Endothelial cell of umbilical vein (primary cell): Measurements from ENCODE around the gene TIMMDC1. TPM values are rescaled to one million over a fixed set of nuclear protein-coding genes. Genes with fewer than 3 reads are reported as not detected.

Source experiments
- BruUV-seq: library from RNA; stranded (reverse); fragments of 400-500 nt; replicated peaks from 2 replicates; lab custom pipeline; 2021; lab: Mats Ljungman, UMichigan
- CTCF ChIA-PET: fragments of 300-600, 350-600 bp; sonication (Branson Sonifier 250); formaldehyde crosslinking; loops from one replicate; lab custom pipeline; 2021; ENCODE audit warnings: antibody characterized with exemption, inconsistent platforms; lab: Charles Lee
- POLR2A ChIA-PET: fragments of 300-600, 350-600 bp; sonication (Branson Sonifier 250); formaldehyde crosslinking; loops from one replicate; lab custom pipeline; 2021; ENCODE audit warnings: antibody characterized with exemption, inconsistent platforms; lab: Charles Lee
- DNase-seq: peaks from one replicate; pipeline ENCODE4 v3.0.0-alpha.2; 2011; ENCODE audit warnings: low read depth, low spot score
- FAIRE-seq: peaks from 2 replicates; lab custom pipeline; 2011; peaks lifted over from hg19 to GRCh38; lab: Jason Lieb, UNC
- H2AFZ ChIP-seq: 2 replicates; pipeline ENCODE4 v1.6.0; 2012; ENCODE audit warnings: low read depth, low read length, control low read depth, inconsistent platforms
- H3K27ac ChIP-seq: 2 replicates; pipeline ENCODE4 v1.5.1; 2011; ENCODE audit warnings: low read depth, mild to moderate bottlenecking, control low read depth, low read length, moderate library complexity; ENCODE audit not compliant: insufficient read depth
- H3K27me3 ChIP-seq, 2 experiments: 2 replicates each; pipeline versions ENCODE4 v1.6.0 to v1.6.1; 2011; ENCODE audit warnings: low read length in 2 of 2, mixed read lengths in 1 of 2; ENCODE audit not compliant: control insufficient read depth in 2 of 2, insufficient read depth in 2 of 2
- H3K36me3 ChIP-seq, 2 experiments: 2 replicates in 1 of 2; 3 replicates in 1 of 2; pipeline ENCODE4 v1.5.1; 2011; ENCODE audit warnings: low read length in 2 of 2, mild to moderate bottlenecking in 1 of 2, moderate library complexity in 1 of 2; ENCODE audit not compliant: control insufficient read depth in 2 of 2, insufficient read depth in 2 of 2; ENCODE audit errors: extremely low read depth in 1 of 2
- H3K4me1 ChIP-seq: 3 replicates; pipeline ENCODE4 v1.5.1; 2011; ENCODE audit warnings: mild to moderate bottlenecking, low read length; ENCODE audit not compliant: control insufficient read depth, insufficient read depth; ENCODE audit errors: extremely low read depth
- H3K4me2 ChIP-seq: 2 replicates; pipeline ENCODE4 v1.6.1; 2011; ENCODE audit warnings: low read length, control low read depth, mixed read lengths; ENCODE audit not compliant: insufficient read depth
- H3K4me3 ChIP-seq, 3 experiments: fragments of 200-600 bp in 1 of 3; sonication (generic), shearing (Covaris generic) in 1 of 3; replicated peaks in 1 of 3; 2 replicates each; pipeline ENCODE4 v1.5.1; 2011 to 2016; ENCODE audit warnings: control low read depth in 3 of 3, low read length in 3 of 3, mild to moderate bottlenecking in 2 of 3, inconsistent platforms in 1 of 3, low read depth in 1 of 3, moderate library complexity in 1 of 3; ENCODE audit not compliant: insufficient read depth in 1 of 3
- H3K79me2 ChIP-seq: 2 replicates; pipeline ENCODE4 v1.6.0; 2012; ENCODE audit warnings: low read length, inconsistent platforms; ENCODE audit not compliant: control insufficient read depth, insufficient read depth
- H3K9ac ChIP-seq: replicated peaks from 2 replicates; pipeline ENCODE3; 2011; ENCODE audit warnings: low read length, control low read depth; ENCODE audit not compliant: insufficient read depth; ENCODE audit errors: extremely low read depth
- H3K9me1 ChIP-seq: replicated peaks from 3 replicates; pipeline ENCODE4 v1.6.0; 2011; ENCODE audit warnings: mild to moderate bottlenecking, low read length; ENCODE audit not compliant: control insufficient read depth, insufficient read depth; ENCODE audit errors: extremely low read depth
- H3K9me3 ChIP-seq: replicated peaks from 2 replicates; pipeline ENCODE4 v1.5.1; 2012; ENCODE audit warnings: low read length, inconsistent platforms; ENCODE audit not compliant: control insufficient read depth, insufficient read depth
- H4K20me1 ChIP-seq: replicated peaks from 2 replicates; pipeline ENCODE3; 2011; ENCODE audit warnings: mild to moderate bottlenecking, low read length; ENCODE audit not compliant: control insufficient read depth, insufficient read depth; ENCODE audit errors: extremely low read depth
- CTCF ChIP-seq, 2 donors: IDR thresholded peaks; 1 replicate in 1 of 2; 2 replicates in 1 of 2; pipeline ENCODE4 v1.5.1; 2011; ENCODE audit warnings: low read length in 2 of 2, mild to moderate bottlenecking in 2 of 2, moderate library complexity in 2 of 2, control low read depth in 1 of 2, inconsistent platforms in 1 of 2, low read depth in 1 of 2; ENCODE audit not compliant: insufficient read depth in 1 of 2; ENCODE audit errors: extremely low read depth in 1 of 2
- EZH2 ChIP-seq: IDR thresholded peaks from 2 replicates; pipeline ENCODE4 v1.6.1; 2012; ENCODE audit warnings: borderline replicate concordance, low read depth, mild to moderate bottlenecking, moderate library complexity, low read length, inconsistent platforms; ENCODE audit not compliant: severe bottlenecking
- FOS ChIP-seq: IDR thresholded peaks from 2 replicates; pipeline ENCODE4 v1.6.1; 2011; ENCODE audit warnings: mild to moderate bottlenecking, low read length, moderate library complexity, borderline replicate concordance; ENCODE audit not compliant: insufficient read depth
- GATA2 ChIP-seq: IDR thresholded peaks from 2 replicates; pipeline ENCODE4 v1.7.0; 2011; ENCODE audit warnings: low read depth, mild to moderate bottlenecking, moderate library complexity, mixed read lengths, low read length; ENCODE audit not compliant: insufficient read length, insufficient read depth
- JUN ChIP-seq: IDR thresholded peaks from 2 replicates; pipeline ENCODE4 v1.6.1; 2011; ENCODE audit warnings: borderline replicate concordance, low read depth; ENCODE audit not compliant: insufficient read length, insufficient read depth
- MAX ChIP-seq: IDR thresholded peaks from 2 replicates; pipeline ENCODE4 v1.6.1; 2011; ENCODE audit not compliant: insufficient read depth, insufficient read length
- MYC ChIP-seq: IDR thresholded peaks from one replicate; pipeline ENCODE4 v1.6.1; 2011; ENCODE audit warnings: mild to moderate bottlenecking, low read depth, low read length
- POLR2A ChIP-seq: IDR thresholded peaks from 2 replicates; pipeline ENCODE4 v1.6.1; 2012; ENCODE audit warnings: low read depth, mild to moderate bottlenecking, control low read depth, low read length
- POLR2AphosphoS5 ChIP-seq: IDR thresholded peaks from 2 replicates; pipeline ENCODE4 v1.6.1; 2012; ENCODE audit warnings: low read depth, mild to moderate bottlenecking, control low read depth, low read length, moderate library complexity; ENCODE audit not compliant: insufficient read depth
- dilution Hi-C: fragments of 300-500 bp; cut with MboI; formaldehyde crosslinking; loops from one replicate; pipeline ENCODE4 v1.15.0; 2019; ENCODE audit warnings: low sequenced_read_pairs; ENCODE audit not compliant: extremely low pct_ligation_motif_present
- intact Hi-C: fragments of 100-400 bp; cut with micrococcal nuclease; formaldehyde crosslinking; loops from one replicate; pipeline ENCODE4 v1.10.0; 2022
- polyA plus RNA-seq, 4 experiments: library from polyadenylated mRNA; depleted of rRNA in 3 of 4; stranded (reverse) in 3 of 4; unstranded in 1 of 4; fragments of >200 nt; gene quantifications; 2 replicates each; pipeline versions ENCODE4 v1.2.1 to v1.2.3, GENCODE V29; 2011 to 2012; ENCODE audit warnings: missing spikeins in 1 of 4
- total RNA-seq: library from RNA; stranded (reverse); gene quantifications from 2 replicates; pipeline ENCODE4 v1.2.3, GENCODE V29; 2021

The TIMMDC1 gene
- total and polyA plus RNA-seq, 2 donors (not counting 3 experiments of a cell fraction or from before 2014, with no cell fraction given) = 49.2 to 76.2 TPM

GRCh38 chr3:119463171-119464169 lies 34.9 kb upstream of the TIMMDC1 start, which contains the start of gene TMEM39A:
TSS of gene TMEM39A (minus strand) at chr3:119463615. CDS start at chr3:119462074, 1,541 bp downstream.
- POLR2A ChIA-PET = interaction anchor here (0.5 to 1.4 kb wide), 5 partner anchors 9 to 188 kb away, joined by 3 to 11 read pairs (median 3); partner anchors contain the start of gene TIMMDC1
- Histone ChIP-seq H3K4me3 (peak within 1 kb of the TSS; percentile 92 to 98 (median 98)), H3K9me1 (no peaks in the 10 kb centered on the region), H3K27ac (peak within 1 kb of the TSS; percentile 67), H3K79me2 (peaks cover 35% of the 10 kb centered on the region), H3K4me2 (peak within 1 kb of the TSS; percentile 84), H3K9me3 (no peaks in the 10 kb centered on the region), H4K20me1 (no peaks in the 10 kb centered on the region), H2AFZ (peak within 1 kb of the TSS; percentile 76), H3K4me1 (peaks cover 18% of the 10 kb centered on the region), H3K9ac (peak within 1 kb of the TSS; percentile 97), H3K36me3 (peaks cover 3 to 4% of the 10 kb centered on the region in 2 experiments), H3K27me3 (no peaks in the 10 kb centered on the region)
- CTCF ChIA-PET = interaction anchor here (1.0 to 1.4 kb wide), 7 partner anchors 8 to 222 kb away, joined by 3 to 9 read pairs (median 3); partner anchors contain the start of gene COX17
- BruUV-seq = TSS peak; percentile 90
- dilution Hi-C loops = no loop called here
- intact Hi-C loops = loop anchor here (1.0 kb wide), 1 partner anchor 35 kb away; the partner anchor contains the start of gene TIMMDC1
- FAIRE-seq (peak; percentile 93), DNase-seq (peak; percentile 98)
- TF ChIP-seq GATA2 = no peak
- no peak for TF ChIP-seq CTCF (IDR thresholded peaks at IDR 0.05; ENCODE audit: extremely low read depth in 1 of 2, insufficient read depth in 1 of 2, low read depth in 1 of 2, low read length in 2 of 2)
- peak; percentile 17 for TF ChIP-seq FOS
- TF ChIP-seq MAX = peak; percentile 41
- TF ChIP-seq MYC = peak; percentile 59
- TF ChIP-seq POLR2AphosphoS5 = peak; percentile 95
- peak; percentile 56 for TF ChIP-seq JUN
- peak; percentile 98 for TF ChIP-seq POLR2A
- no peak for TF ChIP-seq EZH2
